HG02642 (cell line): ENCODE data around the gene PAGE4.

Experiments
- ATAC-seq: cut with Tn5 transposase; IDR thresholded peaks from one replicate; pipeline ENCODE4 v1.9.1; 2021; ENCODE audit warnings: mild to moderate bottlenecking; ENCODE audit not compliant: unreplicated experiment, poor library complexity

PAGE4 gene

DNA sequence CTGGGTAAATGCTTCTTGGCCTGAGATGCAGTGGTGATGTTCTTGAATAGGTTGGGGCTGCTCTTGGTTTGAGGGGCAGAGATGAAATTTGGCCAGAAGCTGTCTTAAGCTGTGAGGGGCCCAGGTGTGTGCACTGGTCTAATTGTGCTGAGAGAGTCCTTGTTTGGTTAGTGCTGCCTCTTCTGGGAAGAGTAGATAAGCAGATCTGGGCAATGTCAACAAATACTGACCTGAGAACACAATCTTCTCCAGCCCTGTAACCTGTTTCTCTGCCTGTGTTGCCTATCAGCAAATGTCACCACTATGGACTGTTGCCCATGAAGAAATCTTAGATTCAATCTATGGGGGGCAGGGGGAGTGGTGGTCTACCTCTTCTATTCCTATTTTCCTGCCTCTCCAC is 33.0 kb downstream of the PAGE4 start:
- no peak for ATAC-seq

DNA sequence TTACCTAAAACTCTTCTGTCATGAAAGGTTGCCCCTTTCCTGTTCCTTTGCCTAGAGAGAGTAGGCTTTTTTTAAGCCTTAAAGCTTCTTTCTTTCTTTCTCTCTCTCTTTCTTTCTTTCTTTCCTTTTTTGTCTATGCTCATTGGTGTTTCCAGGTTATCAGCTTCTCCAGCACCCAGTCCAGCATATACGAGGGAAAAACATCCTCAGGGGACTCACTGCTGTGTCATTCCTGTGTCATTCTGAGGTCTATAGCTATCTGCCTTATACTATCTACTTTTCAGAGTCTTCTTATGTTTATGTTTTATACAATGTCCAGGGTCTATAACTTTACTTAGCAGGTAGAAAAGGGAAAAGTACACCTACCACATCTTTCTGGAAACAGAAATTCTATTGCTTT is 39.6 kb downstream of the PAGE4 start:
- ATAC-seq: no peak

- ATAC-seq: no peak
Observed at GRCh38 chrX:49876750-49877149, 47.6 kb downstream of the PAGE4 start.

DNA sequence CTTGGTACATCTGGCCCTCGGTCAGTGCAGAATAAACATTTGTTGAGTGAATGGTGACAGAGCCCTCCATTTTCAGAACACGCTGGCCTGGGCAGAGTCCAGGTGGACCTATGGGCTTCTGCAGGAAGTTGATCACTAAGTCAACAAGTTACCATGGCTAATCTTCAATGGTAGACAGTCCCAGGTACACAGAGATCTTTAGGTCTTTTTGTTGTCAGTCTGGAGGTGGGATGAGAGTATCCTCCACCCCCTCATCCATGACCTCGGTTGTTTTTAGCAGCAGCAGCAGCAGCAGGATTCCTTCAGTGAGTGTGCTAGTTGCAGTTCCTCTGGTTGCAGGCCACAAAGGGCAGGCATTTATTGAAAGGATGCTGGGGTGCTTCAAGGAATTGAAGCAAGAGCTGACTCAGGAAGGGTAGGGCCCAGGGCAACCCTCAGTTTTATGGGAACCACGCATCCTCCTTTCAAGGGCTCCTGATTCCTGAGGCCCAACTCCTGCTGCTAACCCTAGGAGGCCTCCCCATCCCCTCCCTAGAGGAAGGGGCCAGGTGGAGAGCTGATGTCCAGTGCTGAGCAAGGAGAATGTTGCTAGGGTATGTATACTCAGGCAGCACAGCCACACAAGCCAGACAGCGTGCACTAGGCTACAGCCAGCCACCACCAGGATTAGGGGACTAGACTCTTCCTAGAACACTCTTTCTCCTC is 48.4 kb downstream of the PAGE4 start:
- ATAC-seq: no peak

DNA sequence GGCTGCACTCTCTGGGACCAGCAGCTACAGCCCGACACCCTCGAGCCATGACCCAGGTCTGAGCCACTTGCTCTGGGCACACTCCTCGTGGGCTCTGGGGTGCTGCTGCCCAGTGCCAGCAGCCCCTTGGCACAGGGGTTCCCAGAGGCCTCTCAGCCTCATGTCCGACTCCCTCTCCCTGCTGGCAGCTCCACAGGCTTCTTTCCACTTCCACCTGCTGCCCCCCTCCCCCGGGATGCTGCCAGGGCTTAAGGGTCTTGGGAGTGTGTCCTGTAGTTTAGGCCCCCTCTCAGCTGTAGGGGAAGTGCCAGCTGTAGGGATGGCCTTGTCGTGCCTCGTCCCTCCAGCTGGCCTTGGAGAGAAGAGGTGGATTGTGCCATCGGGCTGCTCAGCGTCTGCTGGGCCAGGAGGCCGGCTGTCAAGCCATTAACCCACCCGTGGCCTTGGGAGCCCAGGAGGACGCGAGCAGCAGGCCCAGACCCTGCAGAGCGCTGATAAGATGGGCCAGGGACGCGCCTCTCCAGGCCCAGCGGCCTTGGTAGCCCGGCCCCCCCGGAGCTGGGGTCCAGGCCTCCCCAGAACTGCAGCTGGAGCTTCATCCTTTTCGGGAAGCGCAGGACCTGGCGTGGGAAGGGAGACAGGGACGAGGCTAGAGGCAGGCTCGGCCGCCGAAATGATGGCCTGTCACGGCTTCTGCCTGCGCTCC is 49.2 kb downstream of the PAGE4 start:
- no peak for ATAC-seq

- ATAC-seq: peak; percentile 92
Observed at GRCh38 chrX:49878834-49879655, 49.9 kb downstream of the PAGE4 start, which contains the start of gene USP27X. Gene USP27X (plus strand): TSS chrX:49879484. CDS start chrX:49880308, 824 bp downstream.

GRCh38 chrX:49879656-49880277 is 50.7 kb downstream of the PAGE4 start:
- peak; percentile 10 for ATAC-seq

- no peak for ATAC-seq
Observed at GRCh38 chrX:49880668-49881067, 51.6 kb downstream of the PAGE4 start.
